Bronchial epithelial cell (primary cell): Measurements from ENCODE around the gene CAMK2D. TPM values are rescaled to one million over a fixed set of nuclear protein-coding genes. Genes with fewer than 3 reads are reported as not detected.

Experiments
- DNase-seq: peaks from one replicate; pipeline ENCODE4 v3.0.0-alpha.2; 2010; ENCODE audit warnings: low read depth
- FAIRE-seq: peaks from 2 replicates; lab custom pipeline; 2011; peaks lifted over from hg19 to GRCh38; lab: Jason Lieb, UNC
- H3K27me3 ChIP-seq: 2 replicates; pipeline ENCODE4 v1.5.1; 2011; ENCODE audit warnings: low read length; ENCODE audit not compliant: control insufficient read depth, insufficient read depth
- H3K36me3 ChIP-seq: 2 replicates; pipeline ENCODE4 v1.5.1; 2011; ENCODE audit warnings: low read length; ENCODE audit not compliant: control insufficient read depth, insufficient read depth
- H3K4me3 ChIP-seq: 2 replicates; pipeline ENCODE4 v1.5.1; 2011; ENCODE audit warnings: mild to moderate bottlenecking, low read depth, low read length, control low read depth
- CTCF ChIP-seq: IDR thresholded peaks from 2 replicates; pipeline ENCODE4 v1.5.1; 2011; ENCODE audit warnings: mild to moderate bottlenecking, moderate library complexity, low read length, control low read depth, inconsistent platforms; ENCODE audit not compliant: insufficient read depth, severe bottlenecking
- total RNA-seq: library from RNA; depleted of rRNA; stranded (reverse); fragments of >200 nt; gene quantifications from 2 replicates; pipeline ENCODE4 v1.2.1, GENCODE V29; 2014

The CAMK2D gene
- total RNA-seq, 1 donor from 2014 or later, result 50.8 TPM

- DNase-seq (no peak), FAIRE-seq (no peak)
- Histone ChIP-seq H3K4me3 (no peak overlapping the region), H3K27me3 (no peaks in the 10 kb centered on the region), H3K36me3 (no peaks in the 10 kb centered on the region)
- TF ChIP-seq CTCF, result no peak
These were observed 159.9 kb downstream of the CAMK2D start for GRCh38 chr4:113601636-113602035.

DNA sequence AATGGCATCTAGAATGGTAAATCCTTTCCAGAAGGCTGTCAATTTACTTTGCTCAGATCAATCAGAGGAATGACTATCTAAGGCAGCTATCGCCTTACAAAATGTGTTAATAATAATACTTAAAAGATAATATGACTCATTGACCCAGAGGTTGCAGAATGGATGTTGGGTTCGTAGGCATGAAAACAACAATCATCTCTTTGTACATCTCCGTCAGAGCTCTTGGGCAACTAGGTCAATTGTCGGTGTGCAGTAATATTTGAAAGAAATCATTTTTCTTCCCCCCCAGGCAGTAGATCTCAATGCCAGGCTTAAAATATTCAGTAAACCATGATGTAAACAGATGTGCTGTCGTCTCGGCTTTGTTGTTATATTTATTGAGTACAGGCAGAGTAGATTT lies 165.1 kb downstream of the CAMK2D start:
- DNase-seq (no peak), FAIRE-seq (no peak)

GRCh38 chr4:113594231-113594556 lies 167.3 kb downstream of the CAMK2D start:
- TF ChIP-seq CTCF, result no peak
- H3K36me3 ChIP-seq, result no peaks in the 10 kb centered on the region
- no peak for FAIRE-seq
- no peak for DNase-seq
- no peaks in the 10 kb centered on the region for H3K27me3 ChIP-seq
- no peak overlapping the region for H3K4me3 ChIP-seq

More for the DNA sequence above, 165.1 kb downstream of the CAMK2D start:
- TF ChIP-seq CTCF, result no peak
- no peaks in the 10 kb centered on the region for H3K27me3 ChIP-seq
- H3K4me3 ChIP-seq, result no peak overlapping the region
- H3K36me3 ChIP-seq, result no peaks in the 10 kb centered on the region

DNA sequence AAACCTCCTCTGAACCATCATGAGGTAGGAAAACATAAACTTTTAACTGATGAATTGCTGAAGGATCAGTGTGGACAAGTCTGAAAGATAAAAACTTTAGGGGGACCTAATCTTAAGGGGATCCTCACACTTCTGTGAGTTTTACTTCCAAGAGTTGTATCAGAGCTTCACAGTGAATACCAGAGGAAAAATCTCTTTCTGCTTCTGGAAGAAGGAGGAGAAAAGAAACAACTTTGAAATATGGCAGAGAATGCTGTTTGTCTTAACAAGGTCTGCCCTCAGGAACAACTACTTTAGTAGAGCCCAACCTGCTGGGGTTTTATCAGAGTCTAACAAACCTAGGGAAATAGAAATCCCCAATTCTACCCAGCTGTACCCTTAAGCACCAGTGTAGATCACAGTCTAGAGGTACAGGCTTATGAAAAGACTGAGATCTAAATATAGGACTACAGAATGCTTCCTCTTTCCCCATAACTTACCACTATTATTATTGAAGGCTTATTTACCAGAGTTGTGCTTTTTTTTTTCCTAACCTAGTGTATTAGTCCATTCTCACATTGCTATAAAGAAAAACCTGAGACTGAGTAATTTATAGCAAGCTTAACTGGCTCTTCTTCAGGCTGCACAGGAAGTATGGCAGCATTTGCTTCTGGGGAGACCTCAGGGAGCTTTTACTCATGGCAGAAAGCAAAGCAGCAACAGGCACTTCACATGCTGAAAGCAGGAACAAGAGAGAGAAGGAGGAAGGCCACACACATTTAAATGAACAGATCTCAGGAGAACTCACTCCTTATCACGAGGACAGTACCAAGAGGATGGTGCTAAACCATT lies 167.9 kb downstream of the CAMK2D start:
- H3K27me3 ChIP-seq, result no peaks in the 10 kb centered on the region
- no peaks in the 10 kb centered on the region for H3K36me3 ChIP-seq
- no peak for FAIRE-seq
- no peak for DNase-seq
- H3K4me3 ChIP-seq, result no peak overlapping the region
- no peak for TF ChIP-seq CTCF

DNA sequence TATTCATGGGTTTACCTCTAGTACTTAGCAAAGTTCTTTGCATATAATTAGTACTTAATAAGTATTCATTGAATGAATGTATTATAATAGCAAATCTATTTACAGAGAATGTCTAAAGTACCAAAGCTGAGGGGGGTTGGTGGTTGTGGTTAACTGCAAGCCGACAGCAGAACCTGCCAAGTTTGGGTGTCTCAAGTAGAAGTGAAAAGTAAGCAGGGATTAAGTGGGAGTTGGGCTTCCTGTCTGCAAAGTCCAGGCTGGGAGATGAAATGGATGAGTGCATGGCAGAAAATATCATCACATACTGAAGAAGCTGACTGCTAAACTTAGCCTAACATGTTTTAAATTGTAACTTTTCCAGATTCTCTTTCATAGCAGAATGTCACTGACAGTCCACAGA lies 169.6 kb downstream of the CAMK2D start:
- DNase-seq (no peak), FAIRE-seq (no peak)
- Histone ChIP-seq H3K27me3 (no peaks in the 10 kb centered on the region), H3K36me3 (no peaks in the 10 kb centered on the region), H3K4me3 (no peak overlapping the region)
- TF ChIP-seq CTCF, result no peak
